NT2/D1 (cell line): ENCODE measurements around the gene GPR161.
"Not testable (repeated sequence)": the region's sequence is repeated elsewhere in the genome, so short reads cannot be mapped to it uniquely, and the experiment has no call there.

Source experiments
- DNase-seq: peaks from one replicate; pipeline ENCODE4 v3.0.0-alpha.2; 2011; ENCODE audit warnings: low read depth, low spot score
- H3K27me3 ChIP-seq: 2 replicates; pipeline ENCODE4 v1.6.0; 2011; ENCODE audit warnings: mild to moderate bottlenecking; ENCODE audit not compliant: insufficient read length, insufficient read depth
- H3K36me3 ChIP-seq: 2 replicates; pipeline ENCODE4 v1.6.1; 2011; ENCODE audit warnings: mild to moderate bottlenecking, low read length, mixed read lengths; ENCODE audit not compliant: insufficient read depth, insufficient read length
- H3K4me1 ChIP-seq: 2 replicates; pipeline ENCODE4 v1.5.1; 2011; ENCODE audit not compliant: insufficient read depth, insufficient read length
- H3K4me3 ChIP-seq: 2 replicates; pipeline ENCODE4 v1.5.1; 2011; ENCODE audit warnings: low read depth; ENCODE audit not compliant: insufficient read length
- H3K9ac ChIP-seq: 2 replicates; pipeline ENCODE4 v1.6.0; 2011; ENCODE audit warnings: low read depth; ENCODE audit not compliant: insufficient read length
- H3K9me3 ChIP-seq: 2 replicates; pipeline ENCODE4 v1.5.1; 2011; ENCODE audit warnings: mild to moderate bottlenecking, low read length; ENCODE audit not compliant: insufficient read depth
- SUZ12 ChIP-seq: IDR thresholded peaks from 2 replicates; pipeline ENCODE4 v1.6.1; 2011; ENCODE audit not compliant: insufficient read length, insufficient read depth; ENCODE audit errors: extremely low read depth
- YY1 ChIP-seq: IDR thresholded peaks from 2 replicates; pipeline ENCODE4 v1.6.1; 2011; ENCODE audit not compliant: insufficient read length, insufficient read depth
- ZNF274 ChIP-seq: IDR thresholded peaks from 2 replicates; pipeline ENCODE4 v1.6.1; 2011; ENCODE audit warnings: mild to moderate bottlenecking, low read depth, low read length

GPR161 gene

GRCh38 chr1:168159251-168159650 lies 22.5 kb upstream of the GPR161 start:
- Histone ChIP-seq H3K36me3 (no peaks in the 10 kb centered on the region), H3K9ac (no peak overlapping the region), H3K9me3 (peaks cover 39% of the 10 kb centered on the region), H3K27me3 (no peaks in the 10 kb centered on the region), H3K4me1 (no peaks in the 10 kb centered on the region), H3K4me3 (no peak overlapping the region)
- TF ChIP-seq ZNF274 (no peak), YY1 (no peak), SUZ12 (no peak)
- no peak for DNase-seq

DNA sequence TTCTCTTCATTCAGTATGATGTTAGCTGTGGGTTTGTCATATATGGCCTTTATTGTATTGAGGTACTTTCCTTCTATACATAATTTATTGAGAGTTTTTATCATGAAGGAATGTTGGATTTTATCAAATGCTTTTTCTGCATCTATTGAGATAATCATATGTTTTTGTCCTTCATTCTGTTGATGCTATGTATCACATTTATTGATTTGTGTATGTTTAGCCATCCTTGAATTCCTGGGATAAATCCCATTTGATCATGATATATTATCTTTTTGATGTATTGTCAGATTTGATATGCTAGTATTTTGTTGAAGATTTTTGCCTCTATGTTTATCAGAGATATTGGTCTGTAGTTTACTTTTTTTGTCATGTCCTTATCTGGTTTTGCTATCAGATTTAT lies 20.9 kb upstream of the GPR161 start:
- Histone ChIP-seq H3K4me1 (no peaks in the 10 kb centered on the region), H3K9me3 (peaks cover 39% of the 10 kb centered on the region), H3K4me3 (no peak overlapping the region), H3K27me3 (no peaks in the 10 kb centered on the region), H3K9ac (no peak overlapping the region), H3K36me3 (no peaks in the 10 kb centered on the region)
- no peak for TF ChIP-seq ZNF274
- no peak for TF ChIP-seq YY1
- TF ChIP-seq SUZ12 = no peak
- DNase-seq = no peak

GRCh38 chr1:168155910-168156309 lies 19.2 kb upstream of the GPR161 start:
- no peak for DNase-seq
- Histone ChIP-seq H3K27me3 (no peaks in the 10 kb centered on the region), H3K9ac (no peak overlapping the region), H3K36me3 (no peaks in the 10 kb centered on the region), H3K9me3 (peaks cover 36% of the 10 kb centered on the region), H3K4me3 (no peak overlapping the region), H3K4me1 (no peaks in the 10 kb centered on the region)
- TF ChIP-seq SUZ12 (no peak), YY1 (no peak), ZNF274 (no peak)

DNA sequence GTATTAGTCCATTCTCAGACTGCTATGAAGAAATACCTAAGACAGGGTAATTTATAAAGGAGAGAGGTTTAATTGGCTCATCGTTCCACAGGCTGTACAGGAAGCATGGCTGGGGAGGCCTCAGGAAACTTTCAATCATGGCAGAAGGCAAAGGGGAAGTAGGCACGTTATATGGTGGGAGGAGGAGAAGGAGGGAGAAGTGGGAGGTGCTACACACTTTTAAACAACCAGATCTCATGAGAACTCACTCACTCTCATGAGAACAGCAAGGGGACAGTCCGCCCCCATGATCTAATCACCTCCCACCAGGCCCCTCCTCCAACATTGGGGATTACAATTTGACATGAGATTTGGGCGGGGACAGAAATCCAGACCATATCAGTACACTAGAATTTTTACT lies 18.0 kb upstream of the GPR161 start:
- peaks cover 24% of the 10 kb centered on the region for H3K9me3 ChIP-seq
- DNase-seq, H3K4me3 ChIP-seq, H3K9ac ChIP-seq, H3K27me3 ChIP-seq, H3K36me3 ChIP-seq, H3K4me1 ChIP-seq: not testable (repeated sequence)

GRCh38 chr1:168151935-168152334 lies 15.2 kb upstream of the GPR161 start:
- no peak for TF ChIP-seq YY1
- TF ChIP-seq SUZ12 = no peak
- no peak for TF ChIP-seq ZNF274
- Histone ChIP-seq H3K4me1 (no peaks in the 10 kb centered on the region), H3K36me3 (no peaks in the 10 kb centered on the region), H3K9me3 (peaks cover under 1% of the 10 kb centered on the region; the same call in 1 of the 2 replicates), H3K27me3 (no peaks in the 10 kb centered on the region), H3K4me3 (no peak overlapping the region), H3K9ac (no peak overlapping the region)
- no peak for DNase-seq

GRCh38 chr1:168150283-168150682 lies 13.6 kb upstream of the GPR161 start:
- no peak for DNase-seq
- H3K4me3 ChIP-seq = no peak overlapping the region
- no peaks in the 10 kb centered on the region for H3K4me1 ChIP-seq
- no peaks in the 10 kb centered on the region for H3K36me3 ChIP-seq
- TF ChIP-seq YY1 = no peak
- TF ChIP-seq SUZ12 = no peak
- TF ChIP-seq ZNF274 = no peak
- H3K9ac ChIP-seq = no peak overlapping the region
- H3K9me3 ChIP-seq = no peaks in the 10 kb centered on the region
- no peaks in the 10 kb centered on the region for H3K27me3 ChIP-seq

DNA sequence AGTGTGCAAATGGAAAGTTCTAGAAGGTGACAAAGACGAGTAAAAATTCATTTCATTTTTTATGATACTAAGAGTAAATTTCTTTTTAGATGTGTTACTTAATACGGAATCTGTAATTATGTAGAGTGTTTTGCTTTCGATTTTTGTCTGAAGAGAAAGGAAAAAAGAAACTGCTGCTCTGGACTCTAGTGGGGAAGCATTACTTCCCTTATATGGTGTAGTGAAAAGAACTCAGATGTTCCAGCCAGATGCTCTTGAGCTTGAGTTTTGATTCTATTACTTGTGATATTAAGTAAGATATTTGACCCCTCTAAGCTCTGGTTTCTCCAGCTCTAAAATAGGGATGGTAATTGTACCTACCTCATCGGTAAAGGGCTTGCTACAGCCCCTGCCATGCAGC lies 12.2 kb upstream of the GPR161 start:
- TF ChIP-seq ZNF274 = no peak
- TF ChIP-seq YY1 = no peak
- TF ChIP-seq SUZ12 = no peak
- no peak for DNase-seq
- no peak overlapping the region for H3K9ac ChIP-seq
- no peaks in the 10 kb centered on the region for H3K36me3 ChIP-seq
- H3K4me1 ChIP-seq = no peaks in the 10 kb centered on the region
- no peak overlapping the region for H3K4me3 ChIP-seq
- H3K27me3 ChIP-seq = no peaks in the 10 kb centered on the region
- no peaks in the 10 kb centered on the region for H3K9me3 ChIP-seq

GRCh38 chr1:168146626-168147025 lies 9.9 kb upstream of the GPR161 start:
- no peaks in the 10 kb centered on the region for H3K27me3 ChIP-seq
- TF ChIP-seq YY1 (no peak), ZNF274 (no peak), SUZ12 (no peak)
- H3K9ac ChIP-seq = no peak overlapping the region
- no peak overlapping the region for H3K4me3 ChIP-seq
- no peaks in the 10 kb centered on the region for H3K36me3 ChIP-seq
- no peaks in the 10 kb centered on the region for H3K9me3 ChIP-seq
- no peaks in the 10 kb centered on the region for H3K4me1 ChIP-seq
- no peak for DNase-seq
